ENCODE data around the gene C1orf115.
"Not testable (repeated sequence)": the region's sequence is repeated elsewhere in the genome, so short reads cannot be mapped to it uniquely, and the experiment has no call there.

Gene C1orf115

GRCh38 chr1:220695426-220695825 lies 5.3 kb downstream of the C1orf115 start:
- DNase-seq, result no peak

- DNase-seq, result no peak
Measured at GRCh38 chr1:220696226-220696862, 6.2 kb downstream of the C1orf115 start.

- DNase-seq, result no peak
Measured at GRCh38 chr1:220696863-220697231, 6.7 kb downstream of the C1orf115 start.

DNA sequence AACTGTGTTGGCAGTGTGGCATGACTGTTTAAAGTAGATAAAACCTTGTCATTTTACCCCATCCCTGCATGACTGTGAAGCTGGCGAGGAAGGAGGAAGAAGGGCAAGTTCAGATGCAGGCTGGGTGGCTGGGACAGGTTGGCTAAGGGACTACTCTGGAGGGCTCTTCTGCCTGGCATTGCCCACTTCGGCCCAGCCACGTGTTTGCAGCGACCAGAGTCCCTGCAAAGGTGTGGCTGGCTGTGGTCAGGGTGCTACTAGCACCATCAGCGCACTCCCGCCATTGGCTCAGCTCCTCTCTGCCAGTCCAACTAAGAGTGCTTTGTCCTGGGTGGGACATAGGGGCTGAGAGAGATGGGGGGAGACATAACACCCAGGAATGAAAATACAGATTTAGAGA lies 7.2 kb downstream of the C1orf115 start:
- DNase-seq, result no peak

DNA sequence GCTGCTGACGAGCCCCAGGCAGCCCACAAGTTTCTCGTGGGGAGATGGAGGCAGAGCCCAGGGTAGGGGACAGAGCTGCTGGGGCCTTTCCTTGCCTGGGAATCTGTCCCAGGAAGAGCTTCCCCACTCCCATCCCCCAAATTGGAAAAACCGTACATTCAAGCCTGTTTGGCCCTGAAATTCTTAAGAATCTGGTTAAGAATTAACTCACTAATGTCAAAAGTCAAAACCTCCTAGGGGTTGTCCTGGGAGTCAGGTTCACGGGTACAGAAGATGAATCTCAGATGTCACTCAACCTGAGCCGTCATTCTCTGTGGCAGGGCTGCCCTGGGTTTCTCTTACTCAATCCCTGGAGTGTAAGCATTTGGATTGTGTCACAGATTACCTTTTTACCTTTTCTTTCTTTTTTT lies 8.4 kb downstream of the C1orf115 start:
- no peak for DNase-seq

DNA sequence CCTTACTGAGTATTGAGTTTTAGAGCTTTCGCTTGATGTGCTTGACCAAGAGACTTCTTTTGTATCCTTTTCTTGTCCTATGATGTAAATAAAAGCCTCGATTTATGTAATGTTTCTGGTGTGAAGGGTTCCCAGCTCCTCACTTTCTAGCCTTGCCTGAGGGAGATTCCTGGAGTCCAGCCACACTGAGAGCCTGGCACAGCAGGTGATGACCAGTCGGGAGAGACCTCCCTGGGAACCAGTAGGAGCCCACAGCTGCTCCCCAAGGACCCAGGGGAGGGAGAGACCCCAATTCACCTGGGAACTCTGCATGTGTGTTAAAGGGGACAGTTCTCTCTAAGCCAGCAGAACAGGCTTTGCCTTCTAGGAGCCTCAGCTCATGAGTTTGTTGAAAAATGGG lies 8.9 kb downstream of the C1orf115 start:
- no peak for DNase-seq

DNA sequence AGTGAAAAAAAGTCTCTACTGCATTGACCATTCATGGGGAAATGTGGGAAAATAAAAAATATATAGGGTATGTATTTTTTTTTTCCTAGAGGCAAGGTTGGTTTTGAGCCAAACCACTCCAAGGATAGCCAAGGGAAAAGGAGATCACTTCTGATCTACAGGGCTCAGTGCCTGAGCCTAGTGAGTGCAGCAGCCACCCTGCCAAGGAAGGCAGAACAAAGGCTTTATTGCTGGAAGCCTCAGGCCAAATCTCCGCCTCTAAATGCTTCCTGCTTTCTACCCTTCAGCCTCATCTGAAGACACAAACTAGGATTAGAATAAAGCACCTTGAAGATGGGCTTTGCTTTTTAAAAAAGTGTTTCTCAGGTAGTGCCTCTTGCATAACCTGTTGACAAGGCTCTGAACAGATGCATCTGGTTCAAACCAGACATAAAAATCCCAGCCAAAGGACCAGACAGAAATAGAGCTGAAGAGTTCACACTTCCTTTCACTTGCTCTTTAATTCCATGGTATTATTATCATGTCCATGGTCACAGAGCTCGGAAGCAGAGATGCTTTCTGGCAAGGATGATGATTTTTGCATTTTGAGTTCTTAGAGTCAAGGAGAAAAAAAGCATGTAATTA lies 10.5 kb downstream of the C1orf115 start:
- no peak for DNase-seq

- DNase-seq, result no peak
Measured at GRCh38 chr1:220701974-220702373, 11.8 kb downstream of the C1orf115 start.

- DNase-seq, result no peak
Measured at GRCh38 chr1:220702733-220703270, 12.6 kb downstream of the C1orf115 start.

- DNase-seq, result no peak
Measured at GRCh38 chr1:220703305-220703704, 13.1 kb downstream of the C1orf115 start.

GRCh38 chr1:220705782-220706181 lies 15.6 kb downstream of the C1orf115 start:
- DNase-seq, result no peak

DNA sequence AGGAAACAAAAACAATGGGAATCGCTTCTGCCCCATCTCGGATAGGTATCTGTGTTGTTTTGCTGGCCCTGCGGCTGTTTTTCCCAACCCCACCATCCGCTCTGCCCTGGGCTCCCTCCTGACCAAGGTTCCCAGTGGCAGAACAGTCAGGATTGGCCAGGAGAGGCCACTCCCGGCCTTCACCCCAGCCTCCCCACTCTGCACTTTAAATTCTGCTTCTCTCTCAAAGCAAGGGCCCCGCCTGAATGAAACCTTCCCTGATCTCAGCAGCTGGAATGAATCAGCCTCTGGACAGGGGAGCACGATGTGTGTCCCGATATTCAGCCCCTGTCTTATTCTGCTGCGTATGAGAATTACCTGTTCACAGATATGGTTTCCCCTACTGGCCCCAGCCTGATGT lies 16.3 kb downstream of the C1orf115 start:
- DNase-seq, result no peak

GRCh38 chr1:220707160-220707559 lies 17.0 kb downstream of the C1orf115 start:
- no peak for DNase-seq

DNA sequence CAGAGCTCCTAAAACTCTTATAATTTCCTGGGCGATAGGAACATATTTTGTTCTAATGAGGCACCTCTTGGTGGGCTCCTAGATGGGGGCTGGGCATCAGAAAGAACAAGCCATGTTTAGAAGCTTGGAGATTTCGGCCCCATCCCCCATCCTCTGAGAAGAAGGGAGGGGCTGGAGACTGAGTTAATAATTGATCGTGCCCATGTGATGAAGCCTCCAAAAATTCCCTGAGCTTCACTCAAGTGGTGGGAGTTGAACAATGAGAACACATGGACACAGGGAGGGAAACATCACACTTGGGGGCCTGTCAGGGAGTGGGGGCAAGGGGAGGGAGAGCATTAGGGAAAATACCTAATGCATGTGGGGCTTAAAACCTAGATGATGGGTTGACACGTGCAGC lies 18.1 kb downstream of the C1orf115 start:
- no peak for DNase-seq

DNA sequence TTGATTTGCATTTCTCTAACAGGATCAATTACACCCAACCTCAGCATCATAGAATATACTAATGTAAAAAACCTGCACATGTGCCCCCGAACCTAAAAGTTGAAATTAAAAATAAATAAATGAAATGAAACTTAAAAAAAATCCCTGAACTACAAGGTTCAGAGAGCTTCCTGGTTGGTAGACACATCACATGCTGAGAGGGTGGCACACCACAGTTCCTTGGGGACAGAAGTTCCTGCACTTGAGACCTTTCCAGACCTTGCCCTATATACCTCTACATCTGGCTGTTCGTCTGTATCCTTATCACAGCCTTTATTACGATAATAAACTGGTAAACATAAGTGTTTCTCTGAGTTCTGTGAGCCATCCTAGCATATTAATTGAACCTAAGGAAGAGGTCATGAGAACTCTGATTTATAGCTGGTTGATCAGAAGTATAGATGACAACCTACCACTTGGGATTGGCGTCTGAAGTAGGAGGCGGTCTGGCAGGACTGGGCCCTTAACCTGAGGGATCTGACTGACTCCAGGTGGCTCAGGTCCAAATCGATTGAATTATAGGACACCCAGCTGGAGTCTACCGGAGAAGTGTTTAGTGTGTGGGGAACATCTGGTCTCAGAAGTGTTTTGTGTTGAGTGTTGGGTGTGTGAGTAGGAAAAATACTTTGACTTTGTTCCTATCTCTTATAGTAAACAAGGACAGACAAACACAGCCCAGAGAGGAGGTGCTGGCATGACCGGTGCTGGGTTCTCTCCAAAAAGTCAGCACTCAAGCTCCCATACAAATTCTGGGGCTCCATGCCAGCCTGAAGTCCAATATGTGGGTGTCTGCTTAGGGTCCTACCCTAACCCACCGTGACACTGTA lies 19.0 kb downstream of the C1orf115 start:
- DNase-seq, result no peak

GRCh38 chr1:220710333-220710732 lies 20.2 kb downstream of the C1orf115 start:
- no peak for DNase-seq

- DNase-seq, result no peak
Measured at GRCh38 chr1:220711056-220711809, 21.1 kb downstream of the C1orf115 start.

DNA sequence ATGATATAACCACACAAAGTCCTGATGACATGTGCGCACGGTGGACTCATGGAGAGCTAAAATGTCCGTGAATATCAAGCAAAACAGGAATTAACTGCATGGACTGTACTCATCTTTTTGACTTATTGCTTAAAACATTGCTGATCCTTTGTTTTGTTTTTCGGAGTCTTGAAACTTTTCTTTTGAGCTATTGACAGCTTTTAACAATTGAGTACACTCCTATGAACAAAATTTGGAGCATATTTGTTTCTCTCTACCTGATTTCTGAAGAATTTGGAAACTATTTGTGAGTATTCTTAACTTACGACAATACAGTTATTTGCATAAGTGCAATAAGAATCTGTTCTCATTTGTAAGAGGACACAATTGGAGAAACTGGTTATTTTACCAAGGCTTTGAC lies 25.8 kb downstream of the C1orf115 start:
- not testable (repeated sequence) for DNase-seq

DNA sequence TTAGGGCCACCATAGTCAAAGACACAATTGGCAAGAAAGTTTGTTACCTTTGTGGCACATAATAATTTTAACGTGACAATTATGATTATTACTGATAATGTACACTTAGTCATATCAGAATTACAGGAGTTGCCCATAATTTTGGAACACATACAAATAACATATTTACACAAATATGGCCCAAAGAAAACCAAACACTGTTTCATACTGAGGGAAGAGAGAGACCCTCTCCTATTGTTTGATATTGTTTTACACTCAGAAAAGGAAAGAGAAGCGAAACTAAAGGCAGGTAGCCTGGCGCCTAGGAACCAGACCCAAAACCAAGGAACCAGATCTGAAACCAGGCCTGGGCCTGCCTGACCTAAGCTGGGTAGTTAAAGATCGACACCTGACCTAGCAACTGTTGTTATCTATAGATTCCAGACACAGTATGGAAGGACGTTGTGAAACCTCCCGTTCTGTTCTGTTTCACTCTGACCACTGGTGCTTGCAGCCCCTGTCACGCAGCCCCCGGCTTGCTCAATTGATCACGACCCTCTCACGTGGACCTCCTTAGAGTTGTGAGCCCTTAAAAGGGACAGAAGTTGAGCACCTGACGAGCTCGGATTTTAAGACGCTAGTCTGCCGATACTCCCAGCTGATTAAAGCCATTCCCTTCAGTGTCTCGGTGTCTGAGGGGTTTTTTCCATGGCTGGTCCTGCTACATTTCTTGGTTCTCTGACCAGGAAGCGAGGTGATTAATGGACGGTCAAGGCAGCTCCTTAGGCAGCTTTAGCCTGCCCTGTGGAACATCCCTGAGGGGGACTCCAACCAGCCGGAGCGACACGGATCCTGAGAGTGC lies 27.9 kb downstream of the C1orf115 start:
- no peak for DNase-seq

GRCh38 chr1:220721266-220721665 lies 31.1 kb downstream of the C1orf115 start:
- not testable (repeated sequence) for DNase-seq

- DNase-seq, result peak; percentile 16
Measured at GRCh38 chr1:220726634-220727033, 36.5 kb downstream of the C1orf115 start.

DNA sequence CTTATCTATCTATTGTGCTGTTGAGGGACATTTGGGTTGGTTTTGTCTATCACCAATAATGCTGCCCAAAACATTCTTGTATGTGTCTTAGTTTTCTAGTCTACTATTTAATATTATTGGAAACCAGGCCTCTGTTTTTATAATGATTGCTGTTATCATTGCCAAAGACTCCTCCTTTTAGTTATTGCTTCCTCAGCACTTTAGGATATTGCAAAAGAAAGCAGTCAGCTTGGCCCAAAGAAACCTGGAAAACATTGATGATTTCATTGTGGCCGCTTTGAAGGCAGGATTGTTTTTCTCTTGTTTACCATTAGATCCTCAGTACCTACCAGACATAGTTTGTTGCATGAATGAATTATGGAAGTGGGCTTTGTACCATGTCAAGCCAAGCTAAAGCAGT lies 37.4 kb downstream of the C1orf115 start:
- DNase-seq, result no peak
